HG03045 (cell line): ENCODE results near the gene RPSA.
"Not testable (repeated sequence)": the region's sequence is repeated elsewhere in the genome, so short reads cannot be mapped to it uniquely, and the experiment has no call there.

Experiments used
- ATAC-seq: cut with Tn5 transposase; IDR thresholded peaks from one replicate; pipeline ENCODE4 v1.9.1; 2021; ENCODE audit warnings: mild to moderate bottlenecking, moderate library complexity; ENCODE audit not compliant: unreplicated experiment

The RPSA gene

DNA sequence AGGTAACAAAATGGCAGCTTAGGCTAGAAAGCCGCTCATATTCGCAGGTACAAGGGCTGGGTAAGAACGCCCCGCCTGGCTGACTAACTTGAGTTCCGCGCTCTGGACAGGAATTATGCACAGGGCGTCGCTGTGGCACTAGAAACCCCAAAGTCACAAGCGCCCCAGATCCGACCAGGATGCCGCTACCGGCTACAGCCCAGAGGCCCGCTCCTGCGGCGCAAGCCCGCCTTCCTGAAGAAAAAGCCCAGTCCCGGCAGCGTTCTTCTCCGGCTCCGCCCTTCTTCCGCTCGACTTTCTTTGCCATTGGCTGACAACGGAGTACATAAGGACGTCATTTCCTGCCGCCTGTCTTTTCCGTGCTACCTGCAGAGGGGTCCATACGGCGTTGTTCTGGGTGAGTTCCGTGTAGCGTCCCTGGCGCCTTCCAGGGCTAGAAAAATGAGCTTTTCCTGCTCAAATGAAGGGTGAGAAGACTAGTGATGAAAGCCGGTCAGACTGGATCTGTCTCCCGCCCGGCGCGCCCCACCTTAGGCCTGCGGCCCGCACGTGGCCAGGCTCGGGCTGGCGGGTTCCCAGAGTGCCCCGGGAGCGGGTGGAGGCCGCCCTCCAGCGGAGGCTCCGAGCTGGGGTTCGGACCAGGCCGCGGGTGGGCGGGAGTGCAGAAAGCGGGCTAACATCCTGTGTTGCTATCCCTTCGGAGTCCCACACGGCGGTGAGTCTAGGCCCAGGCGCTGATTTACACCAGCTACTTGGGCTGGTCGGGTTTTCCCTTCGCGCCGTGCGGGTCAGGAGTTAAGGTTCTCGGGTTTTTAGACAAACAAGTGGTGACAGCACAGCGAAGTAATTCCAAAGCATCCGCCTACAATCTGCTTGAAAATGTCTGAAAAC, at the start of gene RPSA:
Gene RPSA (plus strand): TSS at position 353 of the 891 bp plus-strand sequence. CDS start 934 bp downstream, outside the sequence.
- peak; percentile 91 for ATAC-seq

DNA sequence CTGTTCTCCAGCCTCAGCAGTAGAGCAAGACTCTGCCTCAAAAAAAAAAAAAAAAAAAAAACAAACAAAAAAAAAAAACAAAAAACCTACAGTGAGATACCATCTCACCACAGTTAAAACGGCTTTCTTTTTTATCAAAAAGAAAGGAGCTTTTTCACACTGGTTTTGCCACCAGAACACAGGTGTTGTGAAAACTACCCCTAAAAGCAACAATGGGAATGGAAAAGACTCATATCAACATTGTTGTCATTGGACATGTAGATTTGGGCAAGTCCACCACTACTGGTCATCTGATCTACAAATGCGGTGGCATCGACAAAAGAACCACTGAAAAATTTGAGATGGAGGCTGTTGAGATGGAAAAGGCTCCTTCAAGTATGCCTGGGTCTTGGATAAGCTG, 48.2 kb upstream of the RPSA start:
- no peak for ATAC-seq

DNA sequence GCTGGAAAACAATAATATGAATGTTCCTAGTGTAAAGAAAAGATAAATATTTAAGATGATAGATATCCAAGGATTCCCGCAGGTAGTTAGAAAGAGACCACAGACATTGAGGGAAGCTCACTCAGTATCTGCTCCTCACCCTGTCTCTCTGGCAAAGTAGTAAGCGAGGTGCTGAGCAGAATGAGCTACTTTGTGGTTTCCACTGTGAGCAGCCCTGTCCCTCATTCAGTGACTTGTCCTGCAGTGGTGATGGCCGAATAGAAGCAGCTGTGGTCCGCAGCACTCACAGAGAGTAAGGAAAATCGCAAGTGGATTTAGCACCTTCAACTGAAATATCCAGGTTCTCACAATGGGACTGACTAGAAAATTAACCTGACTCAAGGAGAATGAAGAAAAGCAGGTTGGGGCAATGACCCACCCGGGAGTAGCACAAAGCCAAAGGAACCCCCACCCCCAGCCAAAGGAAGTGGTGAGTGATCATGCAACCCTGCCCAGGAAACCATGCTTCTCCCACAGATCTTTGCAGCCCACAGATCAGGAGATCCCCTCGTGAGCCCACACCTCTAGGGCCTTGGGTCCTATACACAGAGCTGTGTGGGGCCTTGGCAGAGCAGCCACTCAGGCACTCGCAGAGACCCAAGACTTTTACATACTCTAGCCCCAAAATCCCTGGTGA, 45.1 kb upstream of the RPSA start:
- ATAC-seq: peak; percentile 75

GRCh38 chr3:39362192-39362591, 44.3 kb upstream of the RPSA start:
- ATAC-seq: no peak

DNA sequence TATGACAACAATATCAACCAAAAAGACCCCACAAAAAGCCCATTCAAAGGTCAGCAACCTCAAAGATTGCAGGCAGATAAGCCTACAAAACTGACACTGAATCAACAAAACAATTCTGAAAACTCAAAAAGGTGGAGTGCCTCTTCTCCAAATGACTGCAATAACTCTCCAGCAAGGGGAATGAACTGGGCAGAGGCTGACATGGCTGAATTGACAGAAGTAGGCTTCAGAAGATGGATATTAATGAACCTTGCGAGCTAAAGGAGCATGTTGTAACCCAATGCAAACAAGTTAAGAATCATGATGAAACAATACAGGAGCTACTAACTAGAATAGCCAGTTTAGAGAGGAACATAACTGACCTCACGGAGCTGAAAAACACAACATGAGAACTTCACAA, 43.7 kb upstream of the RPSA start:
- ATAC-seq: no peak

GRCh38 chr3:39370450-39370849, 36.1 kb upstream of the RPSA start:
- not testable (repeated sequence) for ATAC-seq

DNA sequence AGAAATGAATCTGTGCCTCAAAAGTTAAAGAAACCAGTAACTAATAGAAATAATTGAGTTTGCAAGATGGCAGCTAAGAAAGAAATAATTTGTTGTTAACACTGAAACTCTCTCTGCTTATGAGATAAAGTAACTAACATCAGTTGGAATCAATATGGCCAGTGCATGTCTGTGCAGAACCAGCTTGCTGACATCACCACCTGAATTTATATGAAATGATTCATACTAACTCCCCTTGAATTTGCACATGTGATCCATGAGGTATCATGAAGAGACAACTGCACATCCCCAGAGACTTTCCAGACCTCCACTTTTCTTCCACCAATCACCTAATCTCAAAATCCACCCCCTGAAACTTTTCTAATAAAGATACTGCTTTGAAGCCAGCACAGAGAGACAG, 33.7 kb upstream of the RPSA start:
- no peak for ATAC-seq

- no peak for ATAC-seq
These were observed 29.4 kb upstream of the RPSA start for GRCh38 chr3:39376959-39377634.

DNA sequence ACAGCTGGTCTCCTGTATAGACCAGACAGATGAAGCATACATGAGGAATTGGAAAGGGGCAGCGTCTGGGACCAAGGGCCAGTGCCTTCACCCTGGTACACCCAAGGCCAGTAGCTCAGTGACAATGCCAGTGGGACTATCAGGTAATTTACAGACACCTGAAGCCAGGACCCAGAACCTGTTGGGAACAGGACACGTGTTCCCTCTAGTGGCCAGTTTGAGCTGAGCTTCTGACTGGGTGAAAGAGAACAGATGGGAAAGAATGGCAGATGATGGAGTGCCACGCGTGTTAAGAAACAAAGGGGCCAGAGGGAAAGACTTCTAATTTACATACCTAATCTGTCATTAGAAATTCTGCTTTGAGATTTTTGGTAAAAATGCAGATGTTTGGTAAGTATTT, 28.4 kb upstream of the RPSA start:
- ATAC-seq: peak; percentile 56

- ATAC-seq: no peak
These were observed 27.4 kb upstream of the RPSA start for GRCh38 chr3:39378957-39379777.

- ATAC-seq: no peak
These were observed 26.8 kb upstream of the RPSA start for GRCh38 chr3:39379778-39380155.

DNA sequence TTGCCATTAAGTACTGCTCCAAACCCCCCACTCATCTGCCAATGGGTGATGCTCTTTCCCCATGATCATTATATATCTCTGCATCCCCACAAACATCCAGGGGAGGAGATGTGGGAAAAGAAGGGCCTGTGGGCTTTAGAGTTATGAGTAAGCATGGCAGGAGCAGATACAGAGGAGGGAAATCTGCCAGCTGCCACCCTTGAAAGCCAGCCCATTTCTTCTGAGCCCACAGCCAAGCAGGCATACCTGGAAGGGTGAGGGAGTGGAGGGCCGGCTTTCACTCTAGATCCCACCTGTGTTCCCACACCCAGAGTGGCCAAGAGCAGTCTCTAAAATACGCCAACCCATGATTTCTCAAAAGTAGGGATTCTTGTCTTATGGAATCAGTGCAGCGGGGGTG, 25.1 kb upstream of the RPSA start:
- ATAC-seq: no peak

DNA sequence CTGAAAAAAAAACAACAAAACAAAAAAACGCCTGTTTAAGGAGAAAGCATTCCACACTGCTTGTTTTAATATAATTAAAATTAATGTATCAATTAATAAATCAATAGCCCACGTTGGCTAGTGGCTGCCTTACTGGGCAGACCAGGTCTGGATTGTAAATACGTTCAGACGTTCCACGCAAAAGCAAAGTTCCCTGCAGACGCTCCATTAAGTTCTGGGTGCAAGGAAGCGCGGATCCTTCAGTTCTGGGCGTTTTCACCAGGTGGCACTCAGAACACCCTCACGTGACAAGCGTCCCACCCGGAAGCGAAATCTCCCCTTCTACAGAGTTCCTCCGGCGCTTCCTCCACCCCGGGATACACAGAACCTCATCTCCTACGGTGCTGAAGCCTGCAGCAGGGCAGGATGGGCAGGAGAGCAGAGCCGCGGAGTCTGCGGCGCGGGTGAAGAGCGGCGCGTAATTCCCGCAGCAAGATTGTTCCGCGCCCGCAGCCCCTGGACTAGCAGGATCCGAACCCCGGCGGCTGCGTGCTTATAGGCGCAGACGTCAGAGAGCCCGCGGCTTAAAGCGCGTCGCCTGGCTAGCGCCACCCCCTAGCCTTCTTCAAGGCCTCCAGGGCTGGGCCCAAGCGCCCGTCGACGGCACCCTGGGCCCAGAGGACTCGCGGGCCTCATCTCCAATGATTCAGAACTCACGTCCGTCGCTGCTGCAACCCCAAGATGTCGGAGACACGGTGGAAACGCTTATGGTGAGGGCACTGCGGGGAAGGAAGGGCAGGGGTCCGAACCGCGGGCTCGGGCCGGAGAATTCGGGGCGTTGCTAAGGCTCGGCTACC, 23.3 kb upstream of the RPSA start, which contains the start of gene SLC25A38:
Gene SLC25A38 (plus strand): TSS at position 326 of the 836 bp plus-strand sequence. CDS start 355 bp downstream, at position 681.
- ATAC-seq: peak; percentile 76

GRCh38 chr3:39383881-39384664, 22.4 kb upstream of the RPSA start:
- ATAC-seq: peak; percentile 80

GRCh38 chr3:39384665-39385000, 21.9 kb upstream of the RPSA start:
- no peak for ATAC-seq

- ATAC-seq: no peak
These were observed 20.9 kb upstream of the RPSA start for GRCh38 chr3:39385456-39386090.

- ATAC-seq: no peak
These were observed 20.2 kb upstream of the RPSA start for GRCh38 chr3:39386318-39386717.

DNA sequence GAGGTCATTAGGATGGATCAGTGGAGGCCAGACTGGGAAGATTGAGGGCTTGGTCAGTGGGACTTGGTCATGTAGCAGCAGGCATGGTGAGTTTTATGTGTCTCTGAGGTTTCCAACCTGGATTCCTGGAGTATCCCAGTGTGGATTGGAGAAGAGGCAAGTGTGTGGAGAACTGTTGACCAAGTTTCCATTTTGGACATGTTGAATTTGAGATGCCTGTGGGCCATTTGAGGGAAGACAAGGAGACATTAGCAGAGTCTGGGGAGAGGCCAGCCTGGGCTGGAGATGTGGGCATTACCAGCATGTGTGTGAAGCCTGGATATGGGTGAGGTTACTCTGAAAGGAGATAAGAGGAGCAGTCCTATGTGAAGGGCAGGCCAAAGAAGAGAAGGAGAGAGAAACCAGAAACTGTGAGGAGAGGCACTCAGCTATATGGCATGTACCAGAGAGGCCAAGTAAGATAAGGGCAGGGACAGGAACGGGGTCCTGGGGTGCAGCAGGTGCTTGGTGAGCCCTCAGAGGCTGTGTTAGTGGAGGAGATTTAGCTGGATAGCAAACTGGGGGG, 19.0 kb upstream of the RPSA start:
- ATAC-seq: no peak
